Astrocyte (in vitro differentiated cells and primary cell): ENCODE results near the gene FRMD4A. TPM values are rescaled to one million over a fixed set of nuclear protein-coding genes. Genes with fewer than 3 reads are reported as not detected.

Experiments
- DNase-seq: peaks from one replicate; pipeline ENCODE4 v3.0.0-alpha.2; 2010; ENCODE audit warnings: low read depth
- FAIRE-seq: peaks from 2 replicates; lab custom pipeline; 2011; peaks lifted over from hg19 to GRCh38; lab: Jason Lieb, UNC
- H2AFZ ChIP-seq: 2 replicates; pipeline ENCODE4 v1.6.0; 2012; ENCODE audit warnings: low read depth, low read length, inconsistent platforms
- H3K27ac ChIP-seq: 2 replicates; pipeline ENCODE4 v1.5.1; 2011; ENCODE audit warnings: low read depth, low read length, inconsistent platforms
- H3K27me3 ChIP-seq: 2 replicates; pipeline ENCODE4 v1.6.0; 2011; ENCODE audit warnings: low read length, inconsistent platforms; ENCODE audit not compliant: insufficient read depth
- H3K36me3 ChIP-seq: 2 replicates; pipeline ENCODE4 v1.5.1; 2011; ENCODE audit warnings: low read length, inconsistent platforms; ENCODE audit not compliant: insufficient read depth
- H3K4me1 ChIP-seq: 2 replicates; pipeline ENCODE4 v1.5.1; 2011; ENCODE audit warnings: low read length, inconsistent platforms; ENCODE audit not compliant: insufficient read depth
- H3K4me2 ChIP-seq: 2 replicates; pipeline ENCODE4 v1.6.0; 2012; ENCODE audit warnings: low read length, inconsistent platforms
- H3K4me3 ChIP-seq: 2 replicates; pipeline ENCODE4 v1.5.1; 2011; ENCODE audit warnings: low read depth, mild to moderate bottlenecking, low read length, inconsistent platforms; ENCODE audit not compliant: insufficient read depth
- H3K79me2 ChIP-seq: 2 replicates; pipeline ENCODE4 v1.6.0; 2012; ENCODE audit warnings: mild to moderate bottlenecking, low read length, inconsistent platforms; ENCODE audit not compliant: insufficient read depth
- H3K9ac ChIP-seq: 2 replicates; pipeline ENCODE4 v1.6.0; 2012; ENCODE audit warnings: mild to moderate bottlenecking, low read length, inconsistent platforms
- H3K9me3 ChIP-seq: 2 replicates; pipeline ENCODE4 v1.5.1; 2012; ENCODE audit warnings: low read depth, mild to moderate bottlenecking, low read length, inconsistent platforms; ENCODE audit not compliant: insufficient read depth
- H4K20me1 ChIP-seq: 2 replicates; pipeline ENCODE4 v1.6.0; 2012; ENCODE audit warnings: low read length, inconsistent platforms; ENCODE audit not compliant: insufficient read depth
- H3K27ac Mint-ChIP-seq: one replicate; pipeline ENCODE4 v1.8.0; 2021; ENCODE audit warnings: mild to moderate bottlenecking, mixed read lengths; ENCODE audit not compliant: unreplicated experiment
- H3K27me3 Mint-ChIP-seq: one replicate; pipeline ENCODE4 v1.8.0; 2021; ENCODE audit warnings: low read depth, mixed read lengths; ENCODE audit not compliant: unreplicated experiment
- H3K36me3 Mint-ChIP-seq: one replicate; pipeline ENCODE4 v1.8.0; 2021; ENCODE audit warnings: low read depth, mixed read lengths; ENCODE audit not compliant: unreplicated experiment
- H3K4me1 Mint-ChIP-seq: one replicate; pipeline ENCODE4 v1.8.0; 2021; ENCODE audit warnings: low read depth, mixed read lengths; ENCODE audit not compliant: unreplicated experiment
- H3K4me3 Mint-ChIP-seq: one replicate; pipeline ENCODE4 v1.8.0; 2021; ENCODE audit warnings: mild to moderate bottlenecking, moderate library complexity, mixed read lengths; ENCODE audit not compliant: unreplicated experiment
- H3K9me3 Mint-ChIP-seq: one replicate; pipeline ENCODE4 v1.8.0; 2021; ENCODE audit warnings: mild to moderate bottlenecking, mixed read lengths; ENCODE audit not compliant: unreplicated experiment
- EZH2 ChIP-seq: IDR thresholded peaks from 2 replicates; pipeline ENCODE4 v1.6.1; 2012; ENCODE audit warnings: mild to moderate bottlenecking, low read length, inconsistent platforms; ENCODE audit not compliant: insufficient read depth
- total RNA-seq: library from RNA; stranded (reverse); gene quantifications from 2 replicates; pipeline ENCODE4 v1.2.1, GENCODE V29; 2021
- TF ChIP-seq, protein P1 (sequence below): IDR thresholded peaks from 2 replicates; pipeline ENCODE4 v1.5.1; 2011; ENCODE audit warnings: low read depth, mild to moderate bottlenecking, inconsistent platforms, low read length, moderate library complexity; ENCODE audit not compliant: insufficient read depth

The FRMD4A gene
- total RNA-seq, 1 donor from 2014 or later: 82.5 TPM

DNA sequence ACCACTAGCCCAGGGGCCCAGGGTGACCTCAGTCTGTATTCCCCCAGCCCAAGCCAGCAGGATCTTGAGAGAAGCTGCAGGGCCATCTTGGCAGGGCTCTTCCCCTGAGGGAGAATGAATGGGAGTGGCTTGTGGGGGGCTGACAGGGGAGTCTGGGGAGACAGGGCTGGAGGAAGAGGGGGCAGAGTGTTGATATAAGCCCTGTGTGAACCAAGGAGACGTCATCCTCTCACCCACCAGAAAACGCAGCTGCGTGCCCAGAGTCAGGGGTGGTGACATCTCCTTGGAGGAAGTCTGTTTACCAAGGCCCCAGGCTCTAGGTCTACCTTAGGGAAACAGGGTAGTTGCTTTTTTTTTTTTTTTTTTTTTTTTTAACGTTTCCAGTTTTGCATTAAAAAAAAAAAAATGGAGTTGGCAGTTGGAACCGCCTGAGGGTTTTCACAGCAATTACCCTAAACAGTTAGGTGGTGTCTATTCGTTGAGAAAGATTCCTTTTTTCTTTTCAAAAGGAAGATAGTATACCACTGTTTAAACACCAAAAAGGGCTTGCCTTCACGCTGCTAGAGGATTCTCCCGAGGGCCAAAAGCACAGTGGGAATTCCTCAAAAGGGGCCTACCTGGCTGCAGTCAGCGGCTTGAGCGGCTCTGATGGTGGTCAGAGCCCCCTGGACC is 630.1 kb downstream of the FRMD4A start:
- Mint-ChIP-seq H3K4me1 (peaks cover 23% of the 10 kb centered on the region), H3K4me3 (no peak overlapping the region), H3K9me3 (no peaks in the 10 kb centered on the region), H3K27ac (no peak overlapping the region), H3K36me3 (peaks cover 34% of the 10 kb centered on the region), H3K27me3 (no peaks in the 10 kb centered on the region)
- peaks cover 31% of the 10 kb centered on the region for H3K4me1 ChIP-seq
- H3K4me3 ChIP-seq: no peak overlapping the region
- no peak for TF ChIP-seq EZH2
- TF ChIP-seq, protein P1, sequence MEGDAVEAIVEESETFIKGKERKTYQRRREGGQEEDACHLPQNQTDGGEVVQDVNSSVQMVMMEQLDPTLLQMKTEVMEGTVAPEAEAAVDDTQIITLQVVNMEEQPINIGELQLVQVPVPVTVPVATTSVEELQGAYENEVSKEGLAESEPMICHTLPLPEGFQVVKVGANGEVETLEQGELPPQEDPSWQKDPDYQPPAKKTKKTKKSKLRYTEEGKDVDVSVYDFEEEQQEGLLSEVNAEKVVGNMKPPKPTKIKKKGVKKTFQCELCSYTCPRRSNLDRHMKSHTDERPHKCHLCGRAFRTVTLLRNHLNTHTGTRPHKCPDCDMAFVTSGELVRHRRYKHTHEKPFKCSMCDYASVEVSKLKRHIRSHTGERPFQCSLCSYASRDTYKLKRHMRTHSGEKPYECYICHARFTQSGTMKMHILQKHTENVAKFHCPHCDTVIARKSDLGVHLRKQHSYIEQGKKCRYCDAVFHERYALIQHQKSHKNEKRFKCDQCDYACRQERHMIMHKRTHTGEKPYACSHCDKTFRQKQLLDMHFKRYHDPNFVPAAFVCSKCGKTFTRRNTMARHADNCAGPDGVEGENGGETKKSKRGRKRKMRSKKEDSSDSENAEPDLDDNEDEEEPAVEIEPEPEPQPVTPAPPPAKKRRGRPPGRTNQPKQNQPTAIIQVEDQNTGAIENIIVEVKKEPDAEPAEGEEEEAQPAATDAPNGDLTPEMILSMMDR: no peak
- DNase-seq (no peak), FAIRE-seq (no peak)
- peaks cover 87% of the 10 kb centered on the region for H3K79me2 ChIP-seq
- no peak overlapping the region for H3K4me2 ChIP-seq
- H3K27me3 ChIP-seq: no peaks in the 10 kb centered on the region
- H4K20me1 ChIP-seq: peaks cover 90% of the 10 kb centered on the region
- no peak overlapping the region for H3K9ac ChIP-seq
- H3K36me3 ChIP-seq: peaks cover 53% of the 10 kb centered on the region
- H2AFZ ChIP-seq: no peak overlapping the region
- H3K27ac ChIP-seq: no peak overlapping the region
- no peaks in the 10 kb centered on the region for H3K9me3 ChIP-seq

DNA sequence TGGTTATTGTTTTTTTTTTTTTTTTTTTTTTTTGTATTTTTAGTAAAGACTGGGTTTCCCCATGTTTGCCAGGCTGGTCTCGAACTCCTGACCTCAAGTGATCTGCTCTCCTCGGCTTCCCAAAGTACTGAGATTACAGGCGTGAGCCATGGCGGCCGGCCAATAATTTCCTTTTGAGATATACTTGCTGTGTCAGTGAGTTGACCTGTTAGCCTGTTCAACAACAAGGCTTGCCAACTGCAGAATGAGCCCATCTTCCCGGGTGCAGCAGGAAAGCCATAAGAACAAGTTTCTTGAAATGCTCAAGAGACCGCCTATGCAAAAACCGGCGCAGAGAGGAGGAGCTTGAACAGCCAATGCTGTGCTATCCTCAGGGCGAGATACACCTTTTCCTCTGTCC is 631.5 kb downstream of the FRMD4A start:
- H4K20me1 ChIP-seq: peaks cover 82% of the 10 kb centered on the region
- no peaks in the 10 kb centered on the region for H3K9me3 ChIP-seq
- H3K4me3 ChIP-seq: no peak overlapping the region
- DNase-seq: no peak
- no peaks in the 10 kb centered on the region for H3K27me3 Mint-ChIP-seq
- no peaks in the 10 kb centered on the region for H3K27me3 ChIP-seq
- FAIRE-seq: no peak
- H3K79me2 ChIP-seq: peaks cover 76% of the 10 kb centered on the region
- TF ChIP-seq, protein P1: no peak
- no peak for TF ChIP-seq EZH2
- H3K9ac ChIP-seq: no peak overlapping the region
- no peak overlapping the region for H3K4me3 Mint-ChIP-seq
- H3K4me1 Mint-ChIP-seq: peaks cover 12% of the 10 kb centered on the region
- no peak overlapping the region for H3K4me2 ChIP-seq
- no peak overlapping the region for H2AFZ ChIP-seq
- H3K27ac Mint-ChIP-seq: no peak overlapping the region
- no peaks in the 10 kb centered on the region for H3K9me3 Mint-ChIP-seq
- peaks cover 64% of the 10 kb centered on the region for H3K36me3 ChIP-seq
- H3K36me3 Mint-ChIP-seq: peaks cover 36% of the 10 kb centered on the region
- H3K27ac ChIP-seq: no peak overlapping the region
- H3K4me1 ChIP-seq: peaks cover 19% of the 10 kb centered on the region

DNA sequence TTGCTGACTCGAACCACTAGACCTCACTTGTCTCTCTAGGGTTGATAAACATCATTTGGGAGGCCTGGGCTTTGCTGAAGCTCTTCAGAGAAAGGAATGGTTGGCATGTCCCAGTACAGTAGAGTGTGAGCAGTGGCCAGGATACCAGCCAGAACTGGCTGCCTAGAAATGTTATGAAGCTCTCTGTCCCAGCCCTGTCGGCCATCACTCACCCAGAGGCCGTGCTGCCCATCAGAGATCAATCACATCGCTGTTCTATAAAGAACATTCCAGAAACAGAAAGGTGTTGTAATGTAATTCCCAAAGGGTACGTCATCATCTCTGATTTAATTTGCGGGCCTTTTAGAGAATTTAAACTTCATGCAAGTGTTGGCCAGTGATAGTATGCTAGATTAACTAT is 632.5 kb downstream of the FRMD4A start:
- FAIRE-seq: no peak
- peaks cover 42% of the 10 kb centered on the region for H3K36me3 Mint-ChIP-seq

More for the DNA sequence above, 632.5 kb downstream of the FRMD4A start:
- Histone ChIP-seq H3K27ac (no peak overlapping the region), H2AFZ (no peak overlapping the region), H3K79me2 (peaks cover 66% of the 10 kb centered on the region), H3K9ac (no peak overlapping the region), H4K20me1 (peaks cover 80% of the 10 kb centered on the region), H3K4me1 (peaks cover 14% of the 10 kb centered on the region), H3K9me3 (no peaks in the 10 kb centered on the region), H3K4me3 (no peak overlapping the region), H3K4me2 (peak overlapping the region; percentile 24), H3K36me3 (peaks cover 73% of the 10 kb centered on the region), H3K27me3 (no peaks in the 10 kb centered on the region)
- Mint-ChIP-seq H3K4me3 (no peak overlapping the region), H3K4me1 (peaks cover 4% of the 10 kb centered on the region), H3K9me3 (no peaks in the 10 kb centered on the region), H3K27ac (no peak overlapping the region), H3K27me3 (no peaks in the 10 kb centered on the region)
- no peak for DNase-seq
- TF ChIP-seq, protein P1: no peak
- TF ChIP-seq EZH2: no peak
